Left lung (tissue), 14 donors: ENCODE measurements around the gene CBFB. TPM values are rescaled to one million over a fixed set of nuclear protein-coding genes. Genes with fewer than 3 reads are reported as not detected.

Source experiments
- ATAC-seq: fragments of 200-7000 bp; cut with Tn5 transposase; one replicate; pipeline ENCODE4 v1.9.1; 2020; ENCODE audit warnings: moderate library complexity
- DNase-seq, 4 donors: peaks; one replicate each; pipeline ENCODE4 v3.0.0-alpha.2; 2013 to 2020
- H3K27ac ChIP-seq, 2 donors: fragments of 200-600 bp; sonication (generic) in 1 of 2; one replicate each; pipeline versions ENCODE4 v1.5.0 to v1.8.0; 2020 to 2021
- H3K27me3 ChIP-seq, 2 donors: fragments of 200-600 bp; sonication (generic) in 1 of 2; one replicate each; pipeline versions ENCODE4 v1.5.0 to v1.8.0; 2020 to 2021
- H3K36me3 ChIP-seq, 2 donors: fragments of 200-600 bp; sonication (generic) in 1 of 2; one replicate each; pipeline versions ENCODE4 v1.5.0 to v1.8.0; 2020 to 2021
- H3K4me1 ChIP-seq, 2 donors: fragments of 200-600 bp; one replicate each; pipeline ENCODE4 v1.8.0; 2021
- H3K4me3 ChIP-seq, 2 donors: fragments of 200-600 bp; sonication (generic) in 1 of 2; one replicate each; pipeline versions ENCODE4 v1.5.0 to v1.8.0; 2020 to 2021; ENCODE audit warnings: mild to moderate bottlenecking in 1 of 2
- H3K9me3 ChIP-seq, 2 donors: fragments of 200-600 bp; sonication (generic) in 1 of 2; one replicate each; pipeline versions ENCODE4 v1.5.0 to v1.8.0; 2020 to 2021
- intact Hi-C, 2 donors: fragments of 100-400 bp; cut with DNase I; formaldehyde crosslinking; loops; one replicate each; pipeline versions ENCODE4 v1.11.2 to v1.14.2; 2022
- long read RNA-seq, 12 donors: library from polyadenylated mRNA in 2 of 12; unstranded in 2 of 12; transcript quantifications; one replicate each; pipeline ENCODE4 v2.0.0 and lab custom pipeline, GENCODE V29; 2019 to 2026
- polyA plus RNA-seq, 6 donors: library from polyadenylated mRNA; unstranded; fragments of 120-200 nt; gene quantifications; one replicate each; pipeline ENCODE4 v1.2.1, GENCODE V29; 2013; ENCODE audit not compliant: insufficient read length in 6 of 6
- total RNA-seq, 2 donors: library from RNA; stranded (reverse); fragmentation: NEBNext Ultra II Directional; extraction: Animal tissue kit (Norgen Biotek cat#: 25700); gene quantifications; one replicate each; pipeline ENCODE4 v1.2.1, GENCODE V29; 2021
- TF ChIP-seq, protein P1 (sequence below), 2 donors: fragments of 200-600 bp; sonication (generic) in 1 of 2; IDR thresholded peaks; one replicate each; pipeline versions ENCODE4 v1.5.0 to v1.8.0; 2021; ENCODE audit warnings: antibody characterized with exemption in 2 of 2
- donor health status: DM: no; HTN: yes; CAD: no.
- donor health status: DM: no; HTN: no; CAD: no.

Gene CBFB
- total RNA-seq = 10 to 100 TPM; 46.8 to 47.6 TPM
- 10 to 100 TPM; 58.4 to 69.9 (median 64.8) TPM for polyA plus RNA-seq
- long read RNA-seq, donor 1, transcript CBFB-201 (6 exons, 3,136 nt) = major isoform, 8 of 33 reads
- long read RNA-seq, donor 1, partial matches to known transcripts = 18 of 33 reads
- long read RNA-seq, donor 1, other reads (novel, unspliced or antisense) = 0 of 33 reads
- long read RNA-seq, donor 2, transcript CBFB-202 (6 exons, 2,971 nt) = major isoform, 7 of 74 reads
- long read RNA-seq, donor 2, partial matches to known transcripts = 62 of 74 reads
- long read RNA-seq, donor 2, other reads (novel, unspliced or antisense) = 0 of 74 reads
- long read RNA-seq, donor 3, transcript CBFB-201 (6 exons, 3,136 nt) = major isoform, 10 of 14 reads
- long read RNA-seq, donor 3, partial matches to known transcripts = 0 of 14 reads
- long read RNA-seq, donor 3, other reads (novel, unspliced or antisense) = 0 of 14 reads
- long read RNA-seq, donor 4, partial matches to known transcripts = 0 of 1 reads
- long read RNA-seq, donor 4, other reads (novel, unspliced or antisense) = 1 of 1 reads
- long read RNA-seq, donor 5, transcript CBFB-202 (6 exons, 2,971 nt) = major isoform, 6 of 12 reads
- long read RNA-seq, donor 5, transcript CBFB-201 (6 exons, 3,136 nt) = minor isoform, 5 of 12 reads
- long read RNA-seq, donor 5, partial matches to known transcripts = 0 of 12 reads
- long read RNA-seq, donor 5, other reads (novel, unspliced or antisense) = 0 of 12 reads
- long read RNA-seq, donor 6, partial matches to known transcripts = 0 of 8 reads
- long read RNA-seq, donor 6, other reads (novel, unspliced or antisense) = 0 of 8 reads
- long read RNA-seq, donor 7, partial matches to known transcripts = 0 of 5 reads
- long read RNA-seq, donor 7, other reads (novel, unspliced or antisense) = 0 of 5 reads
- long read RNA-seq, donor 8, transcript CBFB-201 (6 exons, 3,136 nt) = major isoform, 10 of 11 reads
- long read RNA-seq, donor 8, partial matches to known transcripts = 0 of 11 reads
- long read RNA-seq, donor 8, other reads (novel, unspliced or antisense) = 0 of 11 reads
- long read RNA-seq, donor 9 = 0 reads
- long read RNA-seq, donor 10, partial matches to known transcripts = 1 of 2 reads
- long read RNA-seq, donor 10, other reads (novel, unspliced or antisense) = 0 of 2 reads
- long read RNA-seq, donor 11 = 0 reads
- long read RNA-seq, donor 12, partial matches to known transcripts = 45 of 52 reads
- long read RNA-seq, donor 12, other reads (novel, unspliced or antisense) = 0 of 52 reads

DNA sequence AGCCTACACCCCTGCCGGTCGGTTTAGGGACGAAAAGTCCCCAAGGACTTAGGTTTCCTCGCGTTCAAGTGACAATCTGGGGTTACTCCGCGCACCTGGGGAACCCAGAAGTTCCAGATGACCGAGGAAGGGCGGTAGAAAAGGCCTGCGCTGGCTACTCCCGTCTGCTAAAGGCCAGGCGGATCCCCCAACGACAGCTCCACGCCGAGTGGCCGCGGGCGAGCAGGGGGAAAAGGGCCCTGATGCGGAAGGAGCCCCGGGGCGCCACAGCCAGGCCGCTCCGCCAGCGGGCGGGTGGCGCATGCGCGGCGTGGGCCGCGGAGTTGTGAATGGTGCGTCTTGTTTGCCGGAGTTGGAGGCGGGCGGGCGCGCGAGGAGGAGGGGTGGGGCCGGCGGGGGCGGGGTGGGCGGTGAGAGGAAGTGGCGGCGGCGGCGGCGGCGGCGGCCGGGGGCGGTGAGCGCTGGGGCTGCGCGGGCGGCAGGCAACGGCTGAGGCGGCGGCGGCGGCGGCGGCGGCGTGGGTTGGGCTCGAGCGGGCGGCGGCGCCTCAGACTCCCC is at the start of gene CBFB:
Gene CBFB (plus strand): TSS at position 454 of the 558 bp plus-strand sequence. CDS start 259 bp downstream, outside the sequence.
- peak; percentile 95 for ATAC-seq
- Histone ChIP-seq H3K9me3 (no peaks in the 10 kb centered on the region), H3K4me3 (peak within 1 kb of the TSS; percentile 61 to 96), H3K36me3 (peaks cover 0 to 10% of the 10 kb centered on the region in 2 donors), H3K4me1 (peaks cover 17 to 35% of the 10 kb centered on the region in 2 donors), H3K27me3 (no peaks in the 10 kb centered on the region), H3K27ac (peak within 1 kb of the TSS; percentile 96 to 98)
- DNase-seq = peak; percentile 88 to 99 (median 94)
- intact Hi-C loops = no loop called here
- TF ChIP-seq, protein P1, sequence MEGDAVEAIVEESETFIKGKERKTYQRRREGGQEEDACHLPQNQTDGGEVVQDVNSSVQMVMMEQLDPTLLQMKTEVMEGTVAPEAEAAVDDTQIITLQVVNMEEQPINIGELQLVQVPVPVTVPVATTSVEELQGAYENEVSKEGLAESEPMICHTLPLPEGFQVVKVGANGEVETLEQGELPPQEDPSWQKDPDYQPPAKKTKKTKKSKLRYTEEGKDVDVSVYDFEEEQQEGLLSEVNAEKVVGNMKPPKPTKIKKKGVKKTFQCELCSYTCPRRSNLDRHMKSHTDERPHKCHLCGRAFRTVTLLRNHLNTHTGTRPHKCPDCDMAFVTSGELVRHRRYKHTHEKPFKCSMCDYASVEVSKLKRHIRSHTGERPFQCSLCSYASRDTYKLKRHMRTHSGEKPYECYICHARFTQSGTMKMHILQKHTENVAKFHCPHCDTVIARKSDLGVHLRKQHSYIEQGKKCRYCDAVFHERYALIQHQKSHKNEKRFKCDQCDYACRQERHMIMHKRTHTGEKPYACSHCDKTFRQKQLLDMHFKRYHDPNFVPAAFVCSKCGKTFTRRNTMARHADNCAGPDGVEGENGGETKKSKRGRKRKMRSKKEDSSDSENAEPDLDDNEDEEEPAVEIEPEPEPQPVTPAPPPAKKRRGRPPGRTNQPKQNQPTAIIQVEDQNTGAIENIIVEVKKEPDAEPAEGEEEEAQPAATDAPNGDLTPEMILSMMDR (IDR thresholded peaks at IDR 0.05) = peak in 1 of 2 donors; percentile 10

DNA sequence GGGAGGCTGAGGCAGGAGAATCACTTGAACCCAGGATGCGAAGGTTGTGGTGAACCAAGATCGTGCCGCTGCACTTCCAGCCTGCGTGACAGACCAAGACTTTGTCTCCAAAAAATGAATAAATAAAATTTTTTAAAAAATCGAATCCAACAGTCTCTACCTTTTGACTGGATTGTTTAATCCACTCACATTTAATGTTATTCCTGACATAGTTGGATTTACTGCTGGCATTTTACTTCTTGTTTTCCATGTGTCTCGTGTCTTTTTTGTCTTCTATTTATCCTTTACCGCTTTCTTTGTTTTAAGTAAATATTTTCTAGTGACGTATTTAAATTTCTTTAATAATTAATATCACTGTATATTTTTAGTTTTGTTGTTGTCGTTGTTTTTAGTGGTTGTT is 45.9 kb upstream of the CBFB start:
- Histone ChIP-seq H3K4me1 (no peaks in the 10 kb centered on the region), H3K9me3 (no peaks in the 10 kb centered on the region), H3K27ac (no peak overlapping the region), H3K27me3 (no peaks in the 10 kb centered on the region), H3K4me3 (no peak overlapping the region), H3K36me3 (no peaks in the 10 kb centered on the region)
- TF ChIP-seq, protein P1 (IDR thresholded peaks at IDR 0.05) = no peak
- DNase-seq = no peak
- ATAC-seq = no peak
- intact Hi-C loops = no loop called here

- intact Hi-C loops = no loop called here
- Histone ChIP-seq H3K27ac (no peak overlapping the region), H3K27me3 (no peaks in the 10 kb centered on the region), H3K36me3 (no peaks in the 10 kb centered on the region), H3K4me3 (no peak overlapping the region), H3K4me1 (no peaks in the 10 kb centered on the region), H3K9me3 (no peaks in the 10 kb centered on the region)
- no peak for ATAC-seq
- DNase-seq = no peak
- TF ChIP-seq, protein P1 (IDR thresholded peaks at IDR 0.05) = no peak
These were observed 44.0 kb upstream of the CBFB start for GRCh38 chr16:66984892-66985311.

GRCh38 chr16:66986559-66986958 is 42.4 kb upstream of the CBFB start:
- no peaks in the 10 kb centered on the region for H3K27me3 ChIP-seq
- TF ChIP-seq, protein P1 (IDR thresholded peaks at IDR 0.05) = no peak
- no peak for DNase-seq
- no peaks in the 10 kb centered on the region for H3K9me3 ChIP-seq
- H3K27ac ChIP-seq = no peak overlapping the region
- H3K36me3 ChIP-seq = no peaks in the 10 kb centered on the region
- no peak for ATAC-seq
- intact Hi-C loops = no loop called here
- H3K4me1 ChIP-seq = no peaks in the 10 kb centered on the region
- no peak overlapping the region for H3K4me3 ChIP-seq
